ENCODE data around the gene BLMH. TPM values are rescaled to one million over a fixed set of nuclear protein-coding genes. Genes with fewer than 3 reads are reported as not detected.

The BLMH gene
- polyA plus RNA-seq, 1 of the 3 experiments (the other 2 are of a cell fraction), result 19.4 TPM

- Histone ChIP-seq H4K20me1 (ENCODE audit: insufficient read depth) (no peaks in the 10 kb centered on the region), H3K9me2 (no peaks in the 10 kb centered on the region), H3K4me2 (no peak overlapping the region), H3F3A (replicated peaks; ENCODE audit: insufficient read depth) (no peaks in the 10 kb centered on the region), H3K9ac (no peak overlapping the region), H3K4me1 (ENCODE audit: control insufficient read depth in 1 of 2, insufficient read depth in 2 of 2, low read depth in 1 of 2, low read length in 1 of 2) (no peaks in the 10 kb centered on the region), H3K4me3 (ENCODE audit: low read depth in 2 of 2, low read length in 1 of 2) (no peak overlapping the region), H2AFZ (ENCODE audit: low read depth) (no peak overlapping the region), H3K27me3 (ENCODE audit: insufficient read depth) (no peaks in the 10 kb centered on the region), H3K27ac (ENCODE audit: low read depth in 2 of 2, low read length in 1 of 2) (no peak overlapping the region), H3K36me3 (replicated peaks in 1 of 2; ENCODE audit: control insufficient read depth in 1 of 2, insufficient read depth in 2 of 2, low read length in 1 of 2) (no peaks in the 10 kb centered on the region), H3K79me2 (ENCODE audit: insufficient read depth) (no peaks in the 10 kb centered on the region), H3K9me3 (no peaks in the 10 kb centered on the region)
- POLR2A ChIA-PET, result no interaction called here
- no peak for DNase-seq
- CTCF ChIA-PET, result interaction anchor here (1.6 to 2.0 kb wide), 2 partner anchors 10 to 13 kb away, joined by 5 read pairs; no protein-coding TSS in a partner anchor
- TF ChIP-seq JUND (IDR thresholded peaks at IDR 0.05), result no peak
- TF ChIP-seq SMC3 (IDR thresholded peaks at IDR 0.05; ENCODE audit: low read depth, low read length), result no peak
- no peak for TF ChIP-seq TCF12 (IDR thresholded peaks at IDR 0.05)
- WGBS (ENCODE audit: low lambda C conversion rate), result 76% methylated on average over 13 of the region's 13 CpGs
Observed at GRCh38 chr17:30222721-30223175, 69.0 kb downstream of the BLMH start.

- TF ChIP-seq CTCF (IDR thresholded peaks at IDR 0.05) (no peak), USF2 (IDR thresholded peaks at IDR 0.05; ENCODE audit: borderline replicate concordance, low read depth, low read length) (no peak), RFX5 (IDR thresholded peaks at IDR 0.05; ENCODE audit: low read length) (no peak), SIN3A (IDR thresholded peaks at IDR 0.05; ENCODE audit: borderline replicate concordance, low read depth, low read length) (no peak), JUND (IDR thresholded peaks at IDR 0.05) (no peak), RXRA (IDR thresholded peaks at IDR 0.05; ENCODE audit: borderline replicate concordance, low read depth) (no peak), NRF1 (IDR thresholded peaks at IDR 0.05; ENCODE audit: low read depth, low read length) (no peak), TCF12 (IDR thresholded peaks at IDR 0.05) (no peak), GABPA (IDR thresholded peaks at IDR 0.05; ENCODE audit: low read depth) (no peak), RCOR1 (IDR thresholded peaks at IDR 0.05; ENCODE audit: low read length) (no peak), EZH2phosphoT487 (IDR thresholded peaks at IDR 0.05; ENCODE audit: borderline replicate concordance, low read depth) (no peak), TEAD4 (IDR thresholded peaks at IDR 0.05; ENCODE audit: borderline replicate concordance, insufficient read depth) (no peak), GATA2 (CRISPR knock-in tag; IDR thresholded peaks at IDR 0.05) (no peak), NFIC (IDR thresholded peaks at IDR 0.05; ENCODE audit: borderline replicate concordance) (no peak), MAX (IDR thresholded peaks at IDR 0.05; ENCODE audit: low read depth) (no peak), YY1 (IDR thresholded peaks at IDR 0.05; ENCODE audit: low read depth) (no peak), RAD21 (IDR thresholded peaks at IDR 0.05; ENCODE audit: low read length) (no peak), FOSL2 (IDR thresholded peaks at IDR 0.05; ENCODE audit: borderline replicate concordance, low read depth) (no peak), CHD2 (IDR thresholded peaks at IDR 0.05; ENCODE audit: low read length, partially characterized antibody) (no peak)
- ChIA-PET CTCF (interaction anchor here (1.6 to 2.0 kb wide), 2 partner anchors 9 to 14 kb away, joined by 5 read pairs; no protein-coding TSS in a partner anchor), POLR2A (no interaction called here)
- Histone ChIP-seq H3K36me3 (replicated peaks in 1 of 2; ENCODE audit: control insufficient read depth in 1 of 2, insufficient read depth in 2 of 2, low read length in 1 of 2) (no peaks in the 10 kb centered on the region), H3F3A (replicated peaks; ENCODE audit: insufficient read depth) (no peaks in the 10 kb centered on the region), H3K9me2 (no peaks in the 10 kb centered on the region), H3K4me1 (ENCODE audit: control insufficient read depth in 1 of 2, insufficient read depth in 2 of 2, low read depth in 1 of 2, low read length in 1 of 2) (no peaks in the 10 kb centered on the region), H3K27me3 (ENCODE audit: insufficient read depth) (no peaks in the 10 kb centered on the region), H3K79me2 (ENCODE audit: insufficient read depth) (no peaks in the 10 kb centered on the region), H3K9me3 (no peaks in the 10 kb centered on the region), H2AFZ (ENCODE audit: low read depth) (no peak overlapping the region), H4K20me1 (ENCODE audit: insufficient read depth) (no peaks in the 10 kb centered on the region), H3K9ac (no peak overlapping the region), H3K4me2 (no peak overlapping the region), H3K27ac (ENCODE audit: low read depth in 2 of 2, low read length in 1 of 2) (no peak overlapping the region), H3K4me3 (ENCODE audit: low read depth in 2 of 2, low read length in 1 of 2) (no peak overlapping the region)
- DNase-seq, result no peak
- 70% methylated on average over 4 of the region's 4 CpGs for WGBS (ENCODE audit: low lambda C conversion rate)
Observed at GRCh38 chr17:30222251-30222650, 69.5 kb downstream of the BLMH start.
